ENCODE data around the gene MADD. TPM values are rescaled to one million over a fixed set of nuclear protein-coding genes. Genes with fewer than 3 reads are reported as not detected.

The MADD gene
- total and polyA plus RNA-seq, 11 donors = 22.6 to 60.6 (median 40.2) TPM

DNA sequence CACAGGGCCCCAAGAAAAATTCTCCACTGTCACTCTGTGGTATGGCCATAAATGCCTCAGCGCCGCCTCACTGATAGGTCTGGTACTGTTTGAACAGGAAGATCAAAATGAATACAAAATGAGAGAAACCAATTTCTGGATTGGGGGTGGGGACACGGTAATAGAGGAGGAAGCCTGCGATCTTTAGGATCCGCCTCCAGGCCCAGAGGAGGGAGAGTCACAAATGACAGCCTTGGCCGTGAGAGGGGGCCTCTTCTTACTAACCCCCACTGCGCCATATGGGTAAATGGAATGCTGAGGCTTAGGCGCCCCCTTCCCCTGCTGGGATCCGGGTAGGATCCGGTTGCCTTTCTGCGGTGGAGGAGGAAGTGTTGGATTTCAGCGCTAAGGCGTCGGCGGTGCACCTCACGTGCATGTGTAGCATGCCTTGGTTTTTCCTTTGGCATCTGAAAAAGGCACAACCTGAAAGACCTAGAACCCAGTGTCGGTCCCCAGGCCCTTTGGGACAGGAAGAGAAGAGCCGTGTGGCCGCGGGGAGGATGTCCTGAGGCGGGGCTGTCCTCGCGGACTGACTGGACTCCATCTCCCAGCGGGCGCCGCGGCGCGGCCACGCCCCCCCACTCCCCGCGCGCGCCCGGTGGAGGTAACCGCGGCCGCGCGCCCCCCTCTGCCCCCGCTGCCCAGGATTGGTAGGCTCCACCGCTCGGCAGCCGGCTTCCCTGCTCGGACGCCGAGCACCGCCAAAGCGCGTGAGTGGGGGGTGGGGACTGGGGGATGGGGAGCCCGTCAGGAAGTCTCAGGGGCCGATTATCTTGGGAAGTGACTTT, 718 bp upstream of the MADD start:
- intact Hi-C loops (cut with DNase I) = loop anchor here in 1 of 10 donors (2.0 kb wide), 1 partner anchor 86 kb away; no protein-coding TSS in a partner anchor
- 2 to 5% (median 2%) methylated on average over 31 to 52 of the region's 52 CpGs for WGBS, 4 donors
- Histone ChIP-seq H3K9me3 (no peaks in the 10 kb centered on the region), H3K4me1 (peaks cover 0 to 58% (median 40%) of the 10 kb centered on the region in 12 donors), H3K27me3 (no peaks in the 10 kb centered on the region), H3K27ac (peak overlapping the region; percentile 92 to 99 (median 98)), H3K4me3 (peak overlapping the region; percentile 44 to 95 (median 84)), H3K36me3 (peaks cover 0 to 11% (median 3%) of the 10 kb centered on the region in 9 donors)
- peak; percentile 70 to 92 (median 90) for ATAC-seq
- TF ChIP-seq, protein P1, sequence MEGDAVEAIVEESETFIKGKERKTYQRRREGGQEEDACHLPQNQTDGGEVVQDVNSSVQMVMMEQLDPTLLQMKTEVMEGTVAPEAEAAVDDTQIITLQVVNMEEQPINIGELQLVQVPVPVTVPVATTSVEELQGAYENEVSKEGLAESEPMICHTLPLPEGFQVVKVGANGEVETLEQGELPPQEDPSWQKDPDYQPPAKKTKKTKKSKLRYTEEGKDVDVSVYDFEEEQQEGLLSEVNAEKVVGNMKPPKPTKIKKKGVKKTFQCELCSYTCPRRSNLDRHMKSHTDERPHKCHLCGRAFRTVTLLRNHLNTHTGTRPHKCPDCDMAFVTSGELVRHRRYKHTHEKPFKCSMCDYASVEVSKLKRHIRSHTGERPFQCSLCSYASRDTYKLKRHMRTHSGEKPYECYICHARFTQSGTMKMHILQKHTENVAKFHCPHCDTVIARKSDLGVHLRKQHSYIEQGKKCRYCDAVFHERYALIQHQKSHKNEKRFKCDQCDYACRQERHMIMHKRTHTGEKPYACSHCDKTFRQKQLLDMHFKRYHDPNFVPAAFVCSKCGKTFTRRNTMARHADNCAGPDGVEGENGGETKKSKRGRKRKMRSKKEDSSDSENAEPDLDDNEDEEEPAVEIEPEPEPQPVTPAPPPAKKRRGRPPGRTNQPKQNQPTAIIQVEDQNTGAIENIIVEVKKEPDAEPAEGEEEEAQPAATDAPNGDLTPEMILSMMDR (IDR thresholded peaks at IDR 0.05) = peak in 3 of 12 donors; percentile 18 to 32 (median 31)
- TF ChIP-seq POLR2A (IDR thresholded peaks at IDR 0.05) = peak in 1 of 2 donors; percentile 0
- peak; percentile 91 to 95 (median 94) for DNase-seq

DNA sequence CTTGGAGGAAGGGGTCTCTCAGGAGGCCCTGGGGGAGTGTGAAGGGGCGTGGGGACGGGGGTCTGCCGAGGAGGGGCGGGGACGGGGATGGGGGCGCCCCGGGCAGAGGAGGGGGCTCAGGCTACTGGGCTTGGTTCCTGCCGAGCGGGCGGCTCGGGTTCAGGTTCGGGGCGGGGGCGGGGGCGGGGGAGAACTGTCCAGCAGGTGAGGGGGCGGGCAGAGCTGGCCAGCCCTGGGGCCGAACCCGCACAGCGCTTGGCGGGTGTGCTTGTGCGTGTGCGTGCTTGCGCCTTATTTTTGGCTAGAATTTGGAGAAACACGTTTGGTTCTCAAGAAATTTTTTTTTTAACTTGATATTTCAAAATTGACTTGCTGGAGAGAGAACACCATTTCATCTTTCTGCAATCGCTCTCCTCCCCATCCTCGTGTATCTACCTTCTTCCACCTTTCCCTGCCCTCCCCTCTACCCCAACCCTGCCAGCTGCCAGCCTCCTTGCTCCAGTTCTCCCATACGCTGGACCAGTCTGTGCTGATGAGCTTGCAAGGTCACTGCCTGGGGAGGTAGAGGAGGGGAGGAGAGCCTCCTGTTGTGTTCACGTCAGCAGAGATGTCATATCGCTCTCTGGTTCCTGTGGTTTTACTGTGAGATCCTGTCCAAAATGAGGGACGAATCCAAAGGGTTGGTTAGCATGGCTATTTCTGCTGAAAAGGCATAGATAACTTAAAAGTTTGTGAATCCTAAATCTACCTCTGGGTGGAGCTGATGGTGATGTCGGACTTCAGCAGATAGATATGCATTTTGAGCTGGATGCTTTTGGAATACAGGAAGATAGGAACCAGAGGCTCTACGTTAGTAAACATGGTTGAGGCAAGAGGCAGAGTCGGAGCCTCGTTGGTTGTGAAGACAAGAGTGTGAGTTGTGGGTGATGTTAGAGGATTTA, 668 bp downstream of the MADD start:
- peaks cover 0 to 25% (median 17%) of the 10 kb centered on the region in 9 donors for H3K36me3 ChIP-seq
- no peaks in the 10 kb centered on the region for H3K9me3 ChIP-seq
- H3K4me3 ChIP-seq = peak overlapping the region; percentile 44 to 95 (median 84)
- H3K4me1 ChIP-seq = peaks cover 0 to 49% (median 40%) of the 10 kb centered on the region in 12 donors
- WGBS, 4 donors = 1 to 3% (median 2%) methylated on average over 24 to 34 of the region's 34 CpGs
- no peaks in the 10 kb centered on the region for H3K27me3 ChIP-seq
- intact Hi-C loops (cut with DNase I) = loop anchor here in 9 of 10 donors (5.0 to 10.0 kb wide), 7 partner anchors 47 to 96 kb away; partner anchors contain the start of genes MYBPC3 (in 4 of the 9) and ARFGAP2 (in 2 of the 9)
- ATAC-seq (peak in 2 of 4 donors; percentile 8 to 16), DNase-seq (peak in 2 of 5 donors; percentile 46 to 59)
- peak overlapping the region; percentile 92 to 99 (median 98) for H3K27ac ChIP-seq
- TF ChIP-seq POLR2A (IDR thresholded peaks at IDR 0.05) = no peak
- TF ChIP-seq, protein P1 (IDR thresholded peaks at IDR 0.05) = peak in 2 of 12 donors; percentile 7 to 23

DNA sequence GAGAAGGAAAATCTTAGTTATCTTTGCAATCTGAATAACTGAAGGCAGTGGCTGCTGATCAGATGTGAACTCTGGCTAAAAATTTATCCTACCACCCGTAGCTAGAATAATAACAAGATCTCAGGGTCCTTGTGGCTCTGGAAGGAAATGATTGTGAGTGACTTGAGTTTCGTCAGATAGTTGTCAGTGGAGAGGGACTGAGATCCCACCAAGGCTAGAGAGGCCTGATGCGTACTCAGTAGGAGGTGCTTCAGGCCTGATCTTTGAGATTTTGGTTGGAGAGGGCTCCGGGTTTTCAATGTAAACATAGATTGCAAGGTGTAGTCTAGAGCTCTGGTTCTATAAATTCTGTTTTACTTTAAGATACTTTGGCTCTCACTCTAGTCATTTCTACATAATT, 1.4 kb downstream of the MADD start:
- DNase-seq (no peak), ATAC-seq (no peak)
- intact Hi-C loops (cut with DNase I) = loop anchor here in 9 of 10 donors (5.0 to 10.0 kb wide), 7 partner anchors 46 to 97 kb away; partner anchors contain the start of genes MYBPC3 (in 4 of the 9) and ARFGAP2 (in 2 of the 9)
- H3K36me3 ChIP-seq = peaks cover 0 to 33% (median 24%) of the 10 kb centered on the region in 9 donors
- peak overlapping the region in 8 of 12 donors; percentile 69 to 95 (median 92) for H3K4me3 ChIP-seq
- no peaks in the 10 kb centered on the region for H3K27me3 ChIP-seq
- H3K9me3 ChIP-seq = no peaks in the 10 kb centered on the region
- peaks cover 0 to 49% (median 40%) of the 10 kb centered on the region in 12 donors for H3K4me1 ChIP-seq
- 38 to 52% (median 50%) methylated on average over 4 of the region's 4 CpGs for WGBS, 4 donors
- no peak for TF ChIP-seq POLR2A (IDR thresholded peaks at IDR 0.05)
- TF ChIP-seq, protein P1 (IDR thresholded peaks at IDR 0.05) = no peak
- H3K27ac ChIP-seq = peak overlapping the region in 10 of 12 donors; percentile 94 to 99 (median 98)

All from heart left ventricle (tissue), 16 donors.